ENCODE results near the gene SCN11A.

DNA sequence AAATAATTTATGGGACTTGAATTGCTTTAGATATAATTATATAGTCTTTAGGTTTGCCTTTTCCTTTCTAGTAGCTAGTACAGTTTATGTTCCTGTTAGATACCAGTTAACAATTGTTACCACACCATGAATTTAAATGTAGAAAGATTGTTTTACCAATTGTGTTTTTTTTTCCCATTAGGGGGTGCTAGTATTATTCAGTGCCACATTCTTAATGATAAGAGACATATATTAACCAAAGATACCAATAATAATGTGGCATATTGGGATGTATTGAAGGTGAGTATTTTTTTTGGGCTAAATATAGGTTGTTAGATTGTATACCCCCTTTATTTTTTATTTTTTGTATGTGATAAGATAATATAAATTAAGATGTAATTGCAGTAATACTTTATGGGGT, 27.8 kb upstream of the SCN11A start:
- TF ChIP-seq POLR2A (IDR thresholded peaks at IDR 0.05; ENCODE audit: low read depth, low read length) (no peak), POLR2AphosphoS5 (IDR thresholded peaks at IDR 0.05; ENCODE audit: low read depth, low read length) (no peak), TAF1 (IDR thresholded peaks at IDR 0.05; ENCODE audit: borderline replicate concordance, low read depth, low read length) (no peak)

Data from GM12892 (cell line).